ENCODE data around the gene SPEG. TPM values are rescaled to one million over a fixed set of nuclear protein-coding genes. Genes with fewer than 3 reads are reported as not detected.
A peak's percentile ranks its signal among the peaks of the same experiment; 100 is the strongest.

Gene SPEG
- polyA plus RNA-seq, 2 of the 4 experiments (the other 2 are of a cell fraction), result 2.3 to 11.5 TPM

DNA sequence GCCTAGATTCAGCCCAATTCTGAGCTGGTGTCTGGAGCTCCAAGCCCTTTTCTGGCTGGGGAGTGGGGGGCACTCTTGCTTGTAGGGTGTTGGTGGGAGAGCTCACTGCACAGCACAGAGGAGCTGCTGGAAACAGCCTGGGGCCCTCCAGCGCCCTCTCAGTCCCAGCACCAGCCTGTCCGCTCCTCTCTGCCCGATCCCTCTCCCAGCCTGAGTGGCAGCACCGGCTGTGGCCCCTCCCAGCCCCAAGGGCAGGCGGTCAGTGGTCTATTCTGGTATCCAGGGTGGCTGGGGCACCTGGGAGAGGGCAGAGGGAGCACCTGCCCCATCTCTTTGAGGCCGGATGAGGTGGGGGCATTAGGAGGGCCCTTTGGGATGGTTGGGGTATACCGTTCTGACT lies 29.7 kb upstream of the SPEG start:
- TF ChIP-seq MYC (IDR thresholded peaks at IDR 0.05; ENCODE audit: borderline replicate concordance, low read length) (no peak), KDM5A (IDR thresholded peaks at IDR 0.05) (no peak), SREBF2 (IDR thresholded peaks at IDR 0.05) (no peak), HOXB13 (CRISPR knock-in tag; IDR thresholded peaks at IDR 0.05; ENCODE audit: low read depth) (no peak), MAFK (IDR thresholded peaks at IDR 0.05; ENCODE audit: partially characterized antibody) (no peak), NFE2L2 (conservative IDR thresholded peaks at IDR 0.05; ENCODE audit: low read length) (no peak), EHF (CRISPR knock-in tag; IDR thresholded peaks at IDR 0.05) (no peak), ESRRA (IDR thresholded peaks at IDR 0.05; ENCODE audit: borderline replicate concordance, low read length) (no peak), ZFP36 (IDR thresholded peaks at IDR 0.05; ENCODE audit: borderline replicate concordance, partially characterized antibody) (no peak), GATA3 (IDR thresholded peaks at IDR 0.05; ENCODE audit: borderline replicate concordance) (no peak), TP53 (CRISPR knock-in tag; IDR thresholded peaks at IDR 0.05) (no peak), TFCP2L1 (CRISPR knock-in tag; IDR thresholded peaks at IDR 0.05) (no peak)
- TF ChIP-seq, protein P1, sequence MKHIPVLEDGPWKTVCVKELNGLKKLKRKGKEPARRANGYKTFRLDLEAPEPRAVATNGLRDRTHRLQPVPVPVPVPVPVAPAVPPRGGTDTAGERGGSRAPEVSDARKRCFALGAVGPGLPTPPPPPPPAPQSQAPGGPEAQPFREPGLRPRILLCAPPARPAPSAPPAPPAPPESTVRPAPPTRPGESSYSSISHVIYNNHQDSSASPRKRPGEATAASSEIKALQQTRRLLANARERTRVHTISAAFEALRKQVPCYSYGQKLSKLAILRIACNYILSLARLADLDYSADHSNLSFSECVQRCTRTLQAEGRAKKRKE (CRISPR knock-in tag; IDR thresholded peaks at IDR 0.05; ENCODE audit: low read depth), result no peak
- TF ChIP-seq, protein P2, sequence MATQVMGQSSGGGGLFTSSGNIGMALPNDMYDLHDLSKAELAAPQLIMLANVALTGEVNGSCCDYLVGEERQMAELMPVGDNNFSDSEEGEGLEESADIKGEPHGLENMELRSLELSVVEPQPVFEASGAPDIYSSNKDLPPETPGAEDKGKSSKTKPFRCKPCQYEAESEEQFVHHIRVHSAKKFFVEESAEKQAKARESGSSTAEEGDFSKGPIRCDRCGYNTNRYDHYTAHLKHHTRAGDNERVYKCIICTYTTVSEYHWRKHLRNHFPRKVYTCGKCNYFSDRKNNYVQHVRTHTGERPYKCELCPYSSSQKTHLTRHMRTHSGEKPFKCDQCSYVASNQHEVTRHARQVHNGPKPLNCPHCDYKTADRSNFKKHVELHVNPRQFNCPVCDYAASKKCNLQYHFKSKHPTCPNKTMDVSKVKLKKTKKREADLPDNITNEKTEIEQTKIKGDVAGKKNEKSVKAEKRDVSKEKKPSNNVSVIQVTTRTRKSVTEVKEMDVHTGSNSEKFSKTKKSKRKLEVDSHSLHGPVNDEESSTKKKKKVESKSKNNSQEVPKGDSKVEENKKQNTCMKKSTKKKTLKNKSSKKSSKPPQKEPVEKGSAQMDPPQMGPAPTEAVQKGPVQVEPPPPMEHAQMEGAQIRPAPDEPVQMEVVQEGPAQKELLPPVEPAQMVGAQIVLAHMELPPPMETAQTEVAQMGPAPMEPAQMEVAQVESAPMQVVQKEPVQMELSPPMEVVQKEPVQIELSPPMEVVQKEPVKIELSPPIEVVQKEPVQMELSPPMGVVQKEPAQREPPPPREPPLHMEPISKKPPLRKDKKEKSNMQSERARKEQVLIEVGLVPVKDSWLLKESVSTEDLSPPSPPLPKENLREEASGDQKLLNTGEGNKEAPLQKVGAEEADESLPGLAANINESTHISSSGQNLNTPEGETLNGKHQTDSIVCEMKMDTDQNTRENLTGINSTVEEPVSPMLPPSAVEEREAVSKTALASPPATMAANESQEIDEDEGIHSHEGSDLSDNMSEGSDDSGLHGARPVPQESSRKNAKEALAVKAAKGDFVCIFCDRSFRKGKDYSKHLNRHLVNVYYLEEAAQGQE (IDR thresholded peaks at IDR 0.05), result no peak
- H3K27ac ChIP-seq, result no peak overlapping the region
- peak in 1 of 2 experiments; percentile 18; a peak in 2 of 6 replicates for ATAC-seq
- WGBS (ENCODE audit: missing lambda C conversion rate), result 80% methylated on average over 7 of the region's 7 CpGs
- ChIA-PET CTCF (interaction anchor here (0.9 to 12.2 kb wide), 18 partner anchors 11 to 138 kb away, joined by 3 to 362 read pairs (median 8); partner anchors contain the start of genes DES and DNPEP), POLR2A (interaction anchor here (1.4 kb wide), 1 partner anchor 125 kb away, joined by 3 read pairs; no protein-coding TSS in a partner anchor)
- no peak for DNase-seq (ENCODE audit: low read depth in 1 of 2, low spot score in 1 of 2)
- H3K9me3 ChIP-seq, result no peaks in the 10 kb centered on the region
- peaks cover 20% of the 10 kb centered on the region for H3K4me1 ChIP-seq
- no peak for FAIRE-seq
- H3K4me3 ChIP-seq, result no peak overlapping the region
- H3K4me2 ChIP-seq, result no peak overlapping the region

DNA sequence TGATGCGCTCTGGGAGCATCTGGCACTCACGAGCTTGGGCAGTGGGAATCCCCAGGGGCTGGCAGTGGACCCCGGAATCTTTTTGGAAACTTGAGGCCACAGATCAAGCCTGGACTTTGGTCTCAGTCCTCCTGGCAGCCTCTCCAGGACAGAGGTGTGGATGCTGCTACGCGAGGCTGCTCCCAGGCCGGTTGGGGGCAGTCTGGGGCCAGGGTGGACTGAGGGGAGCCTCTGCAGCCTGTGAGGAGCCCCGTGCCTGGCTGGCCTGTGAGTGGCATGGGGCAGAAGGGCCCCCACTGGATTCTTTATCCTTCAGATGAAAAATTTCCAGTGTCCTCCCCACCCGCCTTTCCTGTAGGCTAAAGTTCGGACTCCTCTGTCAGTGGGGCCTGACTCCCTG lies 29.2 kb upstream of the SPEG start:
- POLR2A ChIA-PET, result interaction anchor here (1.4 kb wide), 1 partner anchor 124 kb away, joined by 3 read pairs; no protein-coding TSS in a partner anchor

More for the DNA sequence above, 29.2 kb upstream of the SPEG start:
- TF ChIP-seq KDM1A (IDR thresholded peaks at IDR 0.05; ENCODE audit: low read depth) (no peak), HOXA7 (CRISPR knock-in tag; IDR thresholded peaks at IDR 0.05) (no peak), ZNF302 (CRISPR knock-in tag; IDR thresholded peaks at IDR 0.05) (no peak), RAD21 (conservative IDR thresholded peaks at IDR 0.05 in 1 of 2, IDR thresholded peaks at IDR 0.05 in 1 of 2) (0 out of 5 replicates have a peak, but pooled peaks of 1 of the 2 experiments have one; percentile 11), CBX8 (IDR thresholded peaks at IDR 0.05) (no peak)
- TF ChIP-seq, protein P3, sequence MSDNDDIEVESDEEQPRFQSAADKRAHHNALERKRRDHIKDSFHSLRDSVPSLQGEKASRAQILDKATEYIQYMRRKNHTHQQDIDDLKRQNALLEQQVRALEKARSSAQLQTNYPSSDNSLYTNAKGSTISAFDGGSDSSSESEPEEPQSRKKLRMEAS (IDR thresholded peaks at IDR 0.05), result no peak
- TF ChIP-seq, protein P1 (CRISPR knock-in tag; IDR thresholded peaks at IDR 0.05; ENCODE audit: low read depth), result no peak
- TF ChIP-seq, protein P4, sequence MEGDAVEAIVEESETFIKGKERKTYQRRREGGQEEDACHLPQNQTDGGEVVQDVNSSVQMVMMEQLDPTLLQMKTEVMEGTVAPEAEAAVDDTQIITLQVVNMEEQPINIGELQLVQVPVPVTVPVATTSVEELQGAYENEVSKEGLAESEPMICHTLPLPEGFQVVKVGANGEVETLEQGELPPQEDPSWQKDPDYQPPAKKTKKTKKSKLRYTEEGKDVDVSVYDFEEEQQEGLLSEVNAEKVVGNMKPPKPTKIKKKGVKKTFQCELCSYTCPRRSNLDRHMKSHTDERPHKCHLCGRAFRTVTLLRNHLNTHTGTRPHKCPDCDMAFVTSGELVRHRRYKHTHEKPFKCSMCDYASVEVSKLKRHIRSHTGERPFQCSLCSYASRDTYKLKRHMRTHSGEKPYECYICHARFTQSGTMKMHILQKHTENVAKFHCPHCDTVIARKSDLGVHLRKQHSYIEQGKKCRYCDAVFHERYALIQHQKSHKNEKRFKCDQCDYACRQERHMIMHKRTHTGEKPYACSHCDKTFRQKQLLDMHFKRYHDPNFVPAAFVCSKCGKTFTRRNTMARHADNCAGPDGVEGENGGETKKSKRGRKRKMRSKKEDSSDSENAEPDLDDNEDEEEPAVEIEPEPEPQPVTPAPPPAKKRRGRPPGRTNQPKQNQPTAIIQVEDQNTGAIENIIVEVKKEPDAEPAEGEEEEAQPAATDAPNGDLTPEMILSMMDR (IDR thresholded peaks at IDR 0.05), result no peak
- Histone ChIP-seq H3K27ac (no peak overlapping the region), H3K4me1 (peaks cover 15% of the 10 kb centered on the region), H3K4me3 (no peak overlapping the region), H3K9me3 (no peaks in the 10 kb centered on the region), H3K4me2 (no peak overlapping the region)
- CTCF ChIA-PET, result interaction anchor here (1.1 to 12.2 kb wide), 12 partner anchors 11 to 137 kb away, joined by 4 to 362 read pairs (median 8); partner anchors contain the start of gene DNPEP
- WGBS (ENCODE audit: missing lambda C conversion rate), result 69% methylated on average over 9 of the region's 9 CpGs
- FAIRE-seq (no peak), ATAC-seq (peak in 1 of 2 experiments; percentile 66; a peak in 3 of 6 replicates), DNase-seq (ENCODE audit: low read depth in 1 of 2, low spot score in 1 of 2) (no peak)

All from A549 (cell line).